ENCODE data around the gene MRPL23.

The MRPL23 gene

DNA sequence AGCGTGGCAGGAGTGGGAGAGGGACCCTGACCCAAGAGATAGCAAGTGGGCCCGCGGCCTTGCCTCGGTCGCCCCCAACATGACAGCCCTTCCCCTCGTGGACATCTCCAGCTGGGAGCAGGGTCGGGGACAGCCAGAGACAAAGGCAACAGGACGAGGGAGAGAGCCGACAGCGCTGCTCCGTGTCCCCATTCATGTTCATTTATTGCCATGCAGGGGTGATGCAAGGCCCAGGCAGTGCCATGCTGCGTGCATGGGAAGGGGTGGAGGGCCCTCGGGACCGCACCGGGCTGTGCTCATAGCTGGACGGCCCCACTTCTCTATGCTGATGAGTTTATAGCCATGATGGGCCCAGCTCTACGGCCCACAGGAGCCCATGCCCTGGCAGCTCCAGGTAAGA is 12.7 kb downstream of the MRPL23 start:
- peak; percentile 45 for DNase-seq

DNA sequence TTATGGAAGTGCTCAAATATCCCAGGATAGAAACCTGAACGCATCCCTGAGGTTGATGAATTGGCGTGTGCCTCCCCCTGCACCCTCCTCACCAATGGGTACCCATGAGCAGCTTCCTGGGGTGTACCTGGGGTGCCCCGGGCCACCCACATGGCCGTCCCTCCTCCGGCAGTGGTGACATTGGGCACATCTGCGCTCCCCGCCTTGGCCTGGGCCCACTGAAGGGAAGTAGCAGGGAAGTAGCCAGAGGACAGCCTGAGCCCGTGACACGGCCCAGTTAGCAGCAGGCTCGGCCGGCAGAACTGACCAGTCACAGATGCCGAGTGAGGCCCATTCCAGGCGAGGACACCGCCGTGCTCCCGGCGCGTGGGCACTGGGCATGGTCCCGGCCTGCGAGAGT is 16.7 kb downstream of the MRPL23 start:
- peak; percentile 17 for DNase-seq

DNA sequence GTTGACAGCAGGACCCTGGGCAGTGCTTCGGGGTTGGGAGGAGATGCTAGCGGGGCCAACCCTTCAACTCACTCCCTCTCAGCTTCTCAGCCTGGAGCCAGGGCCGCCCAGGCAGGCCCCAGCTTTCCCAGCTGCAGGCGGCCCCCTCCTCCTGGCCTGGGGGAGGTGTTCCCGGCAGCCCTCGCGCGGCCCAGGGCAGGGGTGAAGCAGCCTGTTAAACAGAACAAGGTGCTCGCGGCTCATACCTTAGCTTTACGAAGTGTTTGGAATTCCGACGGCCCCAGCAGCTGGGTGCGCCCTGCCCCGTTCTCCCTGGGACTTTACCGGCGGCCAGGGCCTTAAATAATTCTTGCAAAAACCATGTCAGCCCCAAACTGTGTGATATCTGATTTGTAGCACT is 17.2 kb downstream of the MRPL23 start:
- no peak for DNase-seq

DNA sequence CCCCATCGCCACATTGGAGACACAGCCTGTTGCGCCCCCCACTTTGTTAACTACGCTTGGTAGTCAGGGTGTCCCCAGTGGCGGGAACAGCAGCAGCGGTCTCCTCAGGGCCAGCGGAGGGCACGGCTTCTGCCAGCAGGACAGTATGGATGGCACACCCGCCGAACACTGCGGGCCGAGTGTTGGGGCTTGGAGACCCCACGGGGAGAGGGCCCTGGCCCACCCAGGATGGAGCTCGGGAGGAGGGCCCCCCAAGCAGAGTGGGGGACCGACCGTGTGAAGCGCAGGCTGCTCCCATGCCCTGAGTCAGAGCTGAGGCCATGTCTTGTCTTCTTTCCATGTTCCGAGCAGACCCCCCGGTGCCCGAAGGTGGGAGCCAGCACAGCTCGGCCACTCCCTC is 17.8 kb downstream of the MRPL23 start:
- DNase-seq: peak; percentile 14

DNA sequence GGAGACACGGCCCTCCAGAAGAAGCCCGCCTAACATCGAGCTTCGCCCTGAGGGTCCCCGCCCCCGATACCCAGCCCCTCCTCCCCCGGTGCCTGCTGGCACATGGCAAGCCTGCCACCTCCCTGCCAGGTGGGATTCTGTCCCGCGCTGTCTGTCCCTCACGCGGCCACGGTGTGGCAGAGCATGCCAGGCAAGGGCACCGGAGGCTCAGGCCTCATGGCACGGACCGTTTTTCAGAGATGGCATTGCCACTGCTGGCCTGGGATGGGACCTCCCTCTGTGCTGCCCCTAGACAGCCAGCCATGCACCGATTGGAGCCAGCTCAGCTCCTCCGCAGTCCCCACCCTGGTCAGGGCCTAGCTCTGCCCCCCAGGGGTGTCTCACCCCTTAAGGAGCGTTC is 19.4 kb downstream of the MRPL23 start:
- DNase-seq: peak; percentile 9

DNA sequence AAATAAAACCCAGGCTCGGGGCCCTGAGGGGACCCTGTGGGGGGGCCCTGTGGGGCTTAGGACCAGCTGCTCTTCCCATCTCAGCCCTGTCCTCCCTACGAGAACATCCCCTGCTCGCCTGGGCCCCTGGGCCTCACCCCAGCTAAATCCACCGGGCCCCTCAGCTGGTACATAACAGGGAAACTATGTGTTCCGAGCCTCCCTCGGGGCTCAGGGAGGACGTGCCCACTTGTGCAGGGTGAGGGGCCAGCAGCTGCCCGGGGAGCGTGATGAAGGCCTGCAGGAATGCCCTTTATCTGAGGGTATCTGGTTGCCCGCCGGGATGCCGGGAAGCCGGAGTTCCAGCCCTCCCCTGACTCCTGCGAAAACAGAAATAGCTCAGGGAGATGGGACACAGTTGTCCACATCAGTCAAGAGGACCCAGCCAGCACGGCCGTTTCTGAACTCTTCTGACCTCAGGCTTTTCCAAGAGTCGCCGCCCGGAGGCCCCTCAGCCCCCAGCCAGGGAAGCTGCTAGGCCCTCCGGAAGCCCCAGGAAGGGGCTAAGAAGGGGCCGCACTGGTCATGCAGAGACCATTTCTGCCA is 20.6 kb downstream of the MRPL23 start:
- DNase-seq: peak; percentile 9

DNA sequence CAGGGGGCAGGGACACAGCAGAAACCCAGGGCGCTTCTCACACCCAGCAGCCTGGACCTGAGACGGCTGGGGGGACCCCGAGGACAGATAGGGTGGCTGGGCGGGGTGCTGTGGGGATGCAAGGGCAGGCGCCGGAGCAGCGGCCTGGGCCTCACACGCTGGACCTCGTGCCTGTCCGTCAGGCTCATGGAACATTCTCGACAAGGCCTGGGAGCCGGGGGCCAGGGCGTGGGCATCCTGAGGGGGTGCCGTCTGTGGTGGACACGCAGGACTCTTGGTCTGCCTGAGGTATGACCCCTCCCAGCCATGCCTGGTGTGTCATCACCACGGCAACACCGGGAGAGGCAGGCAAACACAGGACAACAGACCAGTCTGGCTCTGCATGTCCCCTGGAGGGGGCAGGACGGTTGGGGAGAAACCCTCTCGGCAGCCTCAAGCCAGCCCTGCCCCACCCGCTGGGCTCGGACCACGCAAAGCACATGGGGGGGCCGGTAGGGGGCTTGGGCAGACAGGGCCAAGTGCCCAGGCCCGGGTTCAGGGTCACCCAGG is 21.4 kb downstream of the MRPL23 start:
- DNase-seq: peak; percentile 17

DNA sequence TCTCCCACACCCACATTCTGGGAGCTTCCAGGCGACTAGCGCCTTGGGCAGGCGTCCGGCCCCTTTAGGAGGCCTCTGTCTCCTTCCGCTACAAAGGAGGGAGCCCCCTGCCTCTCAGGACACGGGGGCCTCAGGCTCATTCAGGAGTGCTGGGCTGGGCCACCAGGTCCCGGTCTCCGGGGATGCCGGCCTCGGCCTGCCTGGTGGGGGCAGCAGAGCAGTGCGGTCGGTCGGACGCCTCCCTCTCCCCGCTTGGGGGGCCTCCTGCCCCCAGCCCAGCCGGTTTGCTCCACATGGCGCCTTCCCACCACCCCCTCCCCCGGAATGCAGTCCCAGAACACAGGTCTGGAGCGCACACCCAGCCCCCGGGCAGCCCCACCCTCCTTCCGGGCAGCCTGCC is 21.9 kb downstream of the MRPL23 start:
- no peak for DNase-seq

DNA sequence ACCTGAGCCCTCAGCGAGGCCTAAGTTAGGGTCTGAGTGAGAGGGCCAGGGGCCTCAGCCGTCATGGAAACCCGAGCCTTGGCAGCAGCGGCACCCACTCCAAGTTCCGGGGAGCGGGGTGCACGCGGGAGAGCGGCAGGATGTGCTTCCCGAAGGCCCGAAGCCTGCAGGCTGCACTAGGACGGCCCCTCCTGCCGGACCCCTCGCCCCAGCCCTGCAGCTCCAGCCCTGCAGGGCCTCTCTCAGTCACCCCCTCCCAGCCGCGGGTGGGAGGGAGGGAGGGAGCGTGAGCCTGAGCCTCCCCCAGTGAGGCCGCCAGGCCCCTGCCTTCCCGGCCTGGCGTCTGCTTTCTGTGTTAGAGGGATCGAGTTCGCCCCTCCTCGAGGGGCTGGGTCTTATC is 22.6 kb downstream of the MRPL23 start:
- no peak for DNase-seq

DNA sequence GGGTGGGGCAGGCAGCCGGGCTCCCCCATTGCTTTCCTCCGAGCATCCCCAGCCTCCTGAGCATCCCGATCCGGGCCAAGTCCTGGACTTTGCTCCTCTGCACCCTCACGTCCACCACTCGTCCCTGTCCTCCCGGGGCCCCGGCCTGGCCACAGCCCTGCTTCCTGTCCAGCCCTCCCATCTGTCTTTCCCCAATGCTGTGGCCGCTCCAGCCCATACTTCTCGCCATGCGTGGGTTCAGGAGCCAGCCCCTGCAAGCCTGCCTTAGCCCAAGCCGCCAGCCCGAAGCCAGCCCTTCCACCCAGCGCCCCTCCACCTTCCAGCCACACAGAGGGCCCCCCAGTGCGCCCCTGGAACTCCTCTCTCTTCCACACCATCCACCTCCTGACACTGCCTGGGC is 23.8 kb downstream of the MRPL23 start:
- peak; percentile 30 for DNase-seq

DNA sequence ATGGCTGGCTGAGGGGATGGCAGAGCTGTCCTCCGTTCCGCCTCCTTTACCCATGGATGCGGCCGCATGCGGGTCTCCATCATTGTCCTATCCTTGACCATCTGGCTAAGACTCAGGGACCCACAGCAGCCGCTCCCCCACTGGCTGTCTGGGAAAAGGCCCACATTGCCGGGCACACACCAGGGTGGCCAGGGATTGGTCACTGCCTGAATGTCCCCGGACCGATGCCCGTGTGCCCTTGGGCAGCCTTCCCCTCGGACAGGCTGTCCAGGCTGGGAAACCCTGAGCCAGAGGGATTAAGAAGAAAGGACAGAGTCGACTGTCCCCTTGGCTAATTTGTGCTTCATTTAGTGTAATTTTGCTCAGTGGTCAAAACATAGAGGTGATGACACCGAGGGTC is 28.1 kb downstream of the MRPL23 start:
- no peak for DNase-seq

DNA sequence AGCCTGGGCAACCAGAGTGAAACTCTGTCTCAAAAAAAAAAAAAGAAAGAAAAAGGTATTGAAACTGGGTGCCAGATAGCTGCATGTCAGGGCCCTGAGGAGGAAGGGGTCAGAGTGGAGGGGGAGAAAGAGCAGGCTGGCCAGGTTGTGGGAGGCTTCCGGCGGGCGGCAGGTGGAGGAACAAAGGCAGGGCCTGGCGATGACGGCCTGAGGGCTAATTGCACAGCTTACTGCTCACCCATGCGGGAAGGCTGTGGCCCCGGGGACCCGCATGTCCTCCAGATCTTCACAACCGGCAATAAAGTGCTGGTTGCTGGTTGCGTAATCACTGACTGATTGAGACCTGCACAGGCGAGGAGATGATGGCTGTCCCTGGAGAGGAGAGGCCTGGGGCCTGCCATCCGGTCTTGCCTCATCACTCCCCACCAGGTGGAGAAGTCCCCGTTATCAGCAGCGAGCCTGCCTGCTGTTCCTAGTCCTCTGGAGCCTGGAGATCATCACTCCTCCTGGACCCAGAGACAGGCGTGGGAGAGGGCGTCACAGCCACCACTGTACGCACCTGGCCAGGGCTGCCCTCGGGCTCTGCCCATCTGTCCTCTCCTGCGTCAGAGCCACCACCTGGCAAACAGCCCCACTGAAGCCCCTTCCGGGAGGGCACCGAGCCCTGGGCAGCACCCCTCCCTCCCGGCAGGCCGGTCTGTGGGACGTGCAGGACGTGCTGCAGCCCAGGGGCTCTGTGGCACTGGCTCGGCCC is 31.8 kb downstream of the MRPL23 start:
- DNase-seq: peak; percentile 9

DNA sequence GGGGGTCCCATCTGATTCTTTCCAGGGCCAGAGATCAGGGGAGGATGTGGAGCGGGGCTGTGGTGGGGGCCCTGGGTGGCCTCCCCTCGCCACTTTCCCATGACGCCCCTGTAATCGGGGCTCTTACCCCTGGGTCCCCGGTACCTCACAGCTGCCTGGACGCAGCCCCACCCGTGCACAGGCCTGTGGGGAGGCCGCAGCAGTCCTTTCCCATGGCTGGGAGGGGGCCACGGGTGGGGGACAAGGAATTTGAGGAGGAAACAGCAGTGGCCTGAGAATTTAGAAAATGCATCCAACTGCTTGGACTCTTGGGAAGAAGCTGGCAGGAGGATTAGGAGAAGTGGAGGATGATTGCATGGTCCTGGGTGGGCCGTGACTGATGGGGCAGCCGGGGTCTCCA is 32.5 kb downstream of the MRPL23 start:
- peak; percentile 16 for DNase-seq

DNA sequence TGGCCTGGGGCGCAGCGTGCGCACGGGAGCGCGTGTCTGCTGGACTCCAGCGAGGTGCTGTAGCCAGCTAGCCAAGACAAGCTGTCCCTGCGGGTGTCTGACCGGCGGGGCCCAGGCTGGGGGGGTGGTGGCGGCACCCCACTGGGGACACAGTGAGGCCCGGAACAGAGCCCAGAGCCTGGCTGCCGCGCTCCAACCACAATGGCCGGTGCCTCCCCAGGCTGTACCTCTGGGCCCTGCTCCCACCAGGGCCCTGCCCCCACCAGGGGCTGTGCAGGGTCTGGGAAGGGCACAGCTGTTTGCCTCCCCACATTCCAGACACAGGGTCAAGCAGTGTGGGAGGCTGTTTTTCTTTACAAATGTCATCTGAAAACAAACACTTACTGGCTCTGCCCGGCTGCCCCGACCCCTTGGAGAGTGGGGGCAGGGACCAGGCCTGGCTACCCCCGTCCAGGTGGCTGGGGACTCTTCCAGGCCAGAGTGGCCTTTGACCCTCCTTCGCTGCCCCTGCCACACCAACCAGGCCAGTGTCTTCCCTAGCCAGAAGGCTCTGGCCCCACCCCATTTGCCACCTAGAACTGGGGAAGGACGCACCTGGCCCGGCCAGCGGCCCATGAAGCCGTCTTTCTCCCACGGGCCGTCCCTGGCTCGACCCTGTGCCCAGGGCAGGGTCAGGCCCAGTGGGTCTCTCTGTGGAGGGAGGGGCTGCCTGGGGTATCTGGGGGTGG is 35.9 kb downstream of the MRPL23 start:
- no peak for DNase-seq

DNA sequence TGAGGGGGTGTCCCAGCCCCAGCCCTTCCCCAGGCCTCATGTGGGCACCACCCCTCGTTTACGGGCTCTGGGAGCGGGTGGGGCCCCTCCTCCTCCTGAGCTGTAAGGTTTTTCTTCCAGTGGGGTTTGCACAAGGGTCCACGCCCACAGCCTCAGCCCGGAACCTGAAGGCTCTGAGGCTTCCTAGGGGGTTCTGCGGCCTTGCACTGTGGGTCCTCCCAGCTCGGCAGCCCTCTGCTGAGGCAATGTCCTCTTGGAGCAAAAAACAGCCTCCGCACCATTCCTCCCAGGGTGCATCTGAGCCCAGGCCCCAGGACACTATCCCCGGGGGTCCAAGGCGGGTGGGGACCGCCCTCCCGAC is 36.4 kb downstream of the MRPL23 start:
- peak; percentile 6 for DNase-seq

DNA sequence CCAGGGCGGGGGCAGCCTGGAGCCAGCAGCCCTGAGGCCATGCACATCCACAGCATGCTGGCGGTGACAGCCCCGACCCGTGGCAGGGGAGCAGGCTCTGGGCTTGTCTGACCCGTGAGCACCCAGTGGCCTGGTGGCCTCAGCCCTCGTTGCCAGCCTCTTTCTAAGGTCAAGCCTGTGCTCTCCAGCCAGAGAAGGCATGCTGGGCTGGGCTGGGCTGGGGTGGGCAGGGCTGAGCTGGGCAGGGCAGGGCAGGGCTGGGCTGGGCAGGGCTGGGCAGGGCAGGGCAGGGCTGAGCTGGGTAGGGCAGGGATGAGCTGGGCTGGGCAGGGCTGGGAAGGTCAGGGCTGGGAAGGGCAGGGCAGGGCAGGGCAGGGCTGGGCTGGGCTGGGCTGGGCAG is 39.9 kb downstream of the MRPL23 start:
- DNase-seq: no peak

DNA sequence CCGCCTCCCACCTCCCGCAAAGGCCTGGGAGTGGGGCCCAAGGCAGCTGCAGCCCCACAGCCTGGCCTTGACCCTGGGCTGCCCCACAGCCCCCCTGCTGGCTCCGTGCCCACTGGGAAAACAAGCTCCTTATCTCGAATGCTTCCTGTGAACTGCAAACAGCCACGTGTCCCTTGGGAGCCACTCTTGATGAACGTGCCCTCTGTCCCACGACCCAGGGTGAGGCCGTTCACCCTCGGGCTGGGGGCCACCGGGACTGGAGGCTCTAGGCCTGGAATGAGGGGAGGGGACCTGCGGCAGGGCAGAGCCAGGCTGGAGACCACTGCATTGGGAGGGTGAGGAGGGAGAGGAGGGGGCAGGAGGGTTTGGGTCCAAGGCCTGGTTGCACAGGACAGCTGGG is 41.0 kb downstream of the MRPL23 start:
- DNase-seq: no peak

DNA sequence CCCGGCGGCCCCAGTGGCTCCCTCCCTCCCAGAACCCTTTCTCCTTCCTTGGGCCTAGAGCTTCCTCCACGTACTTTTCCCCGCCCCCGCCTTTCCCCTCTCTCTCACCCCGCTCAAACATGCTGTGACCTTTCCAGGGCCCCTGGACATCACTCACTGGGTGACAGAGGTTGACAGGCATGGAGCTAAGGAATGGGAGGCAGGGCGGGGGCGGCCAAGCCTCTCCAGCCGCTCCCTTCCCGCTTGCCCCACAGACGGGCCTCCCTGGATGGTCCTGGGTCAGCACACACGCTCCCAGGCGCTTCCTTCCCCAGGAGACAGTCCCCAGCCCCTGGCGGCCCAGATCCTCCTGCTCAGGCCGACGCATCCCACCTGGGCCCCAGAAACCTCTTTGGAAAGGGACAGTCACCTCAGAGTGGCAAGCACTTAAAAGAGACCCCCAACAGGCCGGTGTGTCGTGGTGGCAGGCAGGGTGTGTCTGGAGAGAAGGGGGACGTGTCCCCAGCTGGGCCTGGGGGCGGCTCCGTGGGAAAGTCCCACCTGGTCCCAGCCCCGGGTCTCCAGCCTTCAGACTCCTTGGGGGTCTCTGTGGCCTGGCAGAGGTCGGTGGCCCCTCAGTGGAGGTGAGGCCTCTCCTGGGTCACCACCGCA is 41.7 kb downstream of the MRPL23 start:
- peak; percentile 6 for DNase-seq

DNA sequence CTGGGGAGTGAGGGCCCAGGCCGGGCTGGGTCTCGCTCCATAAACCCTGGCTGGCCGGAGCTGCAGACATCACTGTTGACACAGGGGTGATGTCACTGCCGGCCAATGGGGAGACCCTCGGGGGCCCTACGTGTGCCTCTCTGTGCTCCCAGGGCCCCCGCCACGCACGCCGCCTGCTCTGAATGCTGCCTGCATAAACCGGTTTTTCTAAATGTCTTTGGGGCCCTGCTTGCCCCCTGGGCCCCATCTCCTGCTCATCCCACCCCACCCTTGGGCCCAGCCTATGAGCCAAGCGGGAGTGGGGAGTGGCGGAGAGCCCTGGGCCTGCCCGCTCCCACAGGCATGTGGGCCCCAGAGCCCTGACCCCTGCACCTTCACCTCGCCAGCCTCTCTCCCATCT is 42.8 kb downstream of the MRPL23 start:
- DNase-seq: no peak

DNA sequence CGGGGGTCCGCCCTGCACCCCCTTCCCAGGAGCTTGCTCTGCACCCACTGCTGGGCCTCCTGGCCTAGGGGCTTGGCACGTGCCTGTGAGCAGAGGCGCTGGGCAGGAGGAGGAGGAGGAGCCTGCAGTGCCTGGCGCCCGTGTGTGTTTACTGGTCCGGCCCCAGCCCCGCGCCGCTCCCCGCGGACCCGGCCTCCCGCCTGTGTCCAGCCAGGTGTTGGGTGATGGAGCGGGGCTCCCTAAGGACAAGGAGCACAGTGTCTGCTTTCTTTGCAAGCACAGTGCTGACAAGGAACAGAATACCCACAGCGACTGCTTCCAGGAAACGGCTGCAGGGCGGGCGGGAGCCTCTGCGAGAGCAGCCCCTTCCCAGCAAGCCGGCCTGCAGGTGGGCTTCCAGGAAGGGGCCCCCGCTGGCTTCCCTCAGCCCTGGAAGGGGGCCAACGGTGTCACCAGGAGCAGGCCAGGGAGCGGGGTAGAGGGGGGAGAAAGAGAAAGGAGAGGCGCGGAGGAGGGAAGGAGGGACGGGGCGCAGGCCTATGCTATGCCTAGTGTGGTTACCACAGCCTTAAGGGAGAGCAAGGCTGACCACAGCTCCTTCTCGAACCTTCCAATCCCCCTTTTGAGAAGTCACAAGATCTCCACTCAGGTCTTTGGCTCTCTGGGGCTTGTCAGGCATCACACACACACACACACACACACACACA is 43.9 kb downstream of the MRPL23 start:
- DNase-seq: no peak

DNA sequence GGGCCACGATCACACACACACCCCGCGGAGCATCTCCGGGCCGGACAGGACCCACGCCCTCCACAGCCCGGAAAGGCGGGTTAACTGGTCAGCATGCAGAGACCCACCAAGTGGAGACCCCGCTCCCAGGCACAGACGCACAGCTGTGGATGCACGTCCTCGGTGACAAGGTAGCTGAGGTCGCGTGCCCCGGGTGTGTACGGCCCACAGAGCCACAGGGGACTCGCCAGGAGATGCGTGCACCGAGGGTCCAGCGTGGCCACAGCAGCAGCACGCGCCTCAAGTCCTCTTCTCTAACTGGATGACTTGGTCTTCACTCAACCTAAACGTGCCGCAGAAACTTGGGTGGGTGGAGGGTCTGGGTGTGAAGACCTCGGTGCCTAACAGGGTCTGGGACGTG is 45.0 kb downstream of the MRPL23 start:
- no peak for DNase-seq

DNA sequence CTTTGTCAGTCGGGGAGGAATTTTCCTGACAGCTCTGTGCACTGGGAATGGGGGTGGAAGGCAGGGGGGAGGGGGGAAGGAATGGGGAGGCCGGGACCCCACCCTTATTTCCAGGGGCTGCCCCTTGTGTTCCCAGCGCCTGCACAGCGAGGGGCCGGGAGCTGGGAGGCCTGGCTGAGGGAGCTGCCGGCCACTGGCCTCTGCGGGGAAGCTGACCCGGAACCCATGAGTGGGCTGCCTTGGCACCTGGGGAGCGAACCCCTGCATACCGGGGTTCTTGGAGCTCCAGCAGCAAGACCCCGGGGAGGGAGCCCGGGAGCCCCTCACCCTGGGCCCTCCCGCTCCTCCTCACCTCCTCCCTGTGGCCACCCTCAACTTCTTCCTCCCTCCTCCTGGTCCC is 47.0 kb downstream of the MRPL23 start:
- no peak for DNase-seq

DNA sequence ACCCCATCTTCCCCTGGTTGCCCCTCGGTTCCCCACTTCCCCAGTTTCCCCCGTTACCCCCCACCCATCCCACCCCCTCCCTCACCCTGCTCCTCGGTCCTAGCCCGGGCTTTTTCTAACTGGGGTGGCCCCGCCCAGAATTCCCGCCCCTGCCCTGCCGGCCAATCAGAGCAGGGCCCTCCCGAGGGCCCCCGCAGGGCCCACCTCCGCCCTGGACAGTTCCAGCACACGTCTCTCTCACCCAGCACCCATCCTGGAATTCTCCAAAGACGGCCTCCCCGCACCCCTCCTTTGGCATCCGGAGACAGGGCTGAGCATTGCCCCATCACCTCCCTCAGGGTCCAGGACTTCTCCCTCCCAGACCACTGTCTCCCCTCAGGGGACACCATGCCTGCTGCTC is 50.6 kb downstream of the MRPL23 start, which contains the start of gene H19:
TSS of gene H19 (minus strand) at position 88 of the 400 bp plus-strand sequence.
- no peak for DNase-seq
